Activated T-cell treated with anti-CD3 and anti-CD28 coated beads, Interleukin-2, amount 50 U/mL, for 24 hours (primary cell): ENCODE measurements around the gene ELOF1.
A peak's percentile ranks its signal among the peaks of the same experiment; 100 is the strongest.

ENCODE experiments used
- DNase-seq: peaks from one replicate; pipeline ENCODE4 v3.0.0-alpha.2; 2020
- H3K27ac Mint-ChIP-seq: 2 replicates; pipeline ENCODE4 v1.8.0; 2020; ENCODE audit warnings: mild to moderate bottlenecking, mixed read lengths
- H3K27me3 Mint-ChIP-seq: 2 replicates; pipeline ENCODE4 v1.8.0; 2020; ENCODE audit warnings: mixed read lengths
- H3K36me3 Mint-ChIP-seq: 2 replicates; pipeline ENCODE4 v1.8.0; 2020; ENCODE audit warnings: low read depth, mixed read lengths
- H3K4me1 Mint-ChIP-seq: 2 replicates; pipeline ENCODE4 v1.8.0; 2020; ENCODE audit warnings: low read depth, mixed read lengths
- H3K4me3 Mint-ChIP-seq: 2 replicates; pipeline ENCODE4 v1.8.0; 2020; ENCODE audit warnings: mild to moderate bottlenecking, moderate library complexity, mixed read lengths
- H3K9me3 Mint-ChIP-seq: 2 replicates; pipeline ENCODE4 v1.8.0; 2020; ENCODE audit warnings: mixed read lengths

Gene ELOF1

DNA sequence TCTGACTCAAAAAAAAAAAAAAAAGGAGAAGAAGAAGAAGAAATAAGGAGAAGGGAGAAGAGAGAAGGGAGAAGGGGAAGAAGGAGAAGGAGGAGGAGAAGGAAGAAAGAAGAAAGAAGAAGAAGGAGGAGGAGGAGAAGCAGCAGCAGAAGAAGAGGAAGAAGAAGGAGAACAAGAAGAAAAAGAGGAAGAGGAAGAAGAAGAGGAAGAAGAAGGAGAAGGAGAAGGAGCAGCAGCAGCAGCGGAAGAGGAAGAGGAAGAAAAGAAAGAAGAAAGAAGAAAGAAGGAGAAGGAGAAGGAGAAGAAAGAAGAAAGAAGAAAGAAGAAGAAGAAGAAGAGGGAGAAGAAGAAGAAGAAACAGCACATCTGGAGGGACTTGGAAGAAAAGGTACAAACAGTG lies 24.5 kb downstream of the ELOF1 start:
- H3K9me3 Mint-ChIP-seq = no peaks in the 10 kb centered on the region
- H3K4me1 Mint-ChIP-seq = peaks cover 35% of the 10 kb centered on the region
- no peak overlapping the region for H3K27ac Mint-ChIP-seq
- H3K36me3 Mint-ChIP-seq = no peaks in the 10 kb centered on the region
- H3K27me3 Mint-ChIP-seq = peaks cover 13% of the 10 kb centered on the region
- no peak for DNase-seq
- no peak overlapping the region for H3K4me3 Mint-ChIP-seq

- Mint-ChIP-seq H3K36me3 (peaks cover 13% of the 10 kb centered on the region), H3K9me3 (no peaks in the 10 kb centered on the region), H3K27me3 (no peaks in the 10 kb centered on the region), H3K4me3 (no peak overlapping the region), H3K27ac (no peak overlapping the region), H3K4me1 (peaks cover 45% of the 10 kb centered on the region)
- DNase-seq = peak; percentile 51
Measured at GRCh38 chr19:11530432-11530831, 28.6 kb downstream of the ELOF1 start.

- Mint-ChIP-seq H3K4me3 (peak within 1 kb of the TSS; percentile 91), H3K27me3 (no peaks in the 10 kb centered on the region), H3K4me1 (peaks cover 41% of the 10 kb centered on the region), H3K9me3 (no peaks in the 10 kb centered on the region), H3K36me3 (peaks cover 16% of the 10 kb centered on the region), H3K27ac (peak within 1 kb of the TSS; percentile 94)
- DNase-seq = peak; percentile 94
Measured at GRCh38 chr19:11528551-11529341, 30.3 kb downstream of the ELOF1 start, which contains the start of gene ECSIT. Gene ECSIT, minus strand, starts transcription at chr19:11529134. Its CDS starts 9,964 bp downstream, at chr19:11519170.

DNA sequence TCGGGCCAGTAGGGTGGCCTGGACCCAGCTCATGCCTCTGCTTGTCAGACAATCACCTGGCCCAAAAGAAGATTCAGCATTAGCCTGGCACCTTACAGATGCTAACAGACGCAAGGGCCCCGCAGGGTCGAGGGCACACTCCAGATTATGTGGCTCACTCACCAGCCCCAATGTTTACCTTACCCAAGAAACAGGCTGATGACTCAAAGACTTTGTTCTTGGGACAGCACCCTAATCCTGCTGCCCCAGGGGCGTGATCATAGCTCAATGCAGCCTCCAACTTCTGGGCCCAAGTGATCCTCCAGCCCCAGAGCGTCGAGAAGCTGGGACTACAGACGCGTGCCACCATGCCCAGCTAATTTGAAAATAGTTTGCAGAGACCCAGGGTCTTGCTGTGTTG lies 39.9 kb downstream of the ELOF1 start:
- no peak for DNase-seq
- H3K27ac Mint-ChIP-seq = no peak overlapping the region
- no peaks in the 10 kb centered on the region for H3K27me3 Mint-ChIP-seq
- peaks cover 7% of the 10 kb centered on the region for H3K4me1 Mint-ChIP-seq
- no peaks in the 10 kb centered on the region for H3K9me3 Mint-ChIP-seq
- no peak overlapping the region for H3K4me3 Mint-ChIP-seq
- peaks cover 59% of the 10 kb centered on the region for H3K36me3 Mint-ChIP-seq

GRCh38 chr19:11513946-11514345 lies 45.1 kb downstream of the ELOF1 start:
- Mint-ChIP-seq H3K27ac (no peak overlapping the region), H3K27me3 (no peaks in the 10 kb centered on the region), H3K9me3 (no peaks in the 10 kb centered on the region), H3K4me1 (no peaks in the 10 kb centered on the region), H3K36me3 (peaks cover 72% of the 10 kb centered on the region), H3K4me3 (no peak overlapping the region)
- DNase-seq = no peak

DNA sequence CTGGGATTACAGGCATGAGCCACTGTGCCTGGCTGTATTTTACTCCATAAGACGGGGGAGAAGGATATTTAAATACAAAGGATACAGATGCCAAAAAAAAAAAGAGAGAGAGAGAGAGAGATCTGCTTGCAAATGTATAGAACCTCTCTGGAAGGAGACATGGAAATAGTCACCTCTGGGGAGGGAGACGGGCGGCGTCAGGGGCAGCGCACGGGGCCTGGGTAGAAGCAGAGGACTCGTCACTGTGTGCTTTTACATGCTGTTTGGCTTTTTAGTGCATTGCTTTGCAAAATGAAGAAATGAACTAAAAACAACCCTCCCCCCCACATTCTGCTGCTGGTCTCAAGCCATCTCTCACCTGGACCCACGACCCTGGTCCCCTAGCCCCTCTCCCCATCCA lies 48.6 kb downstream of the ELOF1 start:
- H3K36me3 Mint-ChIP-seq = peaks cover 71% of the 10 kb centered on the region

DNA sequence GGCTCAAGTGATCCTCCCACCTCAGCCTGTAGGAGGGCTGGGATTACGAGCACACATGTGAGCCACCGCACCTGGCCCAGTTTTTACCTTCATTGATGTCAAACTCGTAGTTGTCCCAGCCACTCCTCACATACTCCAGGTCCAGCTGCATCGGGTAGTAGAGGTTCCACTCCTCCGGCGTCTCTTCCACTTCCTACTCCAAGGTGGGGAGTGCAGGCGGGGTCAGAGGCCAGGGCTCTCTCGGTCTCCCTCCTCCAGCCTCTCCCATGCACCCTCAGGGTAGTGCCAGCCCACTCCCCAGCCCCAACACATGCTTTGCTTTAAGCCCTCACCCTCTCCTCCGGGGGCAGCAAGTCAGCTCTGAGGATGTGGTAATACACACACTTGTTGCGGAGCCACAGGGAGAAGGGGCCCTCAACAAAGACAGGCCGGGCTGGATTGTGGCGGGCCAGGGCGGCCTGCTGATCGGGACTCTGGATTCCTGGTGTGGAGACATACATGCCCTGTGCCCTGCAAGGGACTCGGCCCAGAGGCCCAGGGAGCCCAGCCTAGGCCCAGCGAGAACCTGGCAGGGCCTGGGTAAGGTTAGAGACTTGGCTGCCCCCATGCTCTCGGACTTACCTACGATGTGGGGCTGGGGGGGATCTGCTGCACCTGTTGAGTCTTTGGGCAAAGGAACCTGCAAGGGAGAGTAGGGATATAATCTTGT lies 51.5 kb downstream of the ELOF1 start:
- Mint-ChIP-seq H3K9me3 (no peaks in the 10 kb centered on the region), H3K36me3 (peaks cover 60% of the 10 kb centered on the region), H3K27ac (peak overlapping the region; percentile 22), H3K27me3 (no peaks in the 10 kb centered on the region), H3K4me3 (peak overlapping the region; percentile 82), H3K4me1 (peaks cover 21% of the 10 kb centered on the region)
- DNase-seq = no peak

More for the DNA sequence above, 48.6 kb downstream of the ELOF1 start:
- DNase-seq = no peak
- Mint-ChIP-seq H3K4me1 (peaks cover 13% of the 10 kb centered on the region), H3K27ac (no peak overlapping the region), H3K4me3 (no peak overlapping the region), H3K9me3 (no peaks in the 10 kb centered on the region), H3K27me3 (no peaks in the 10 kb centered on the region)

GRCh38 chr19:11506967-11507366 lies 52.1 kb downstream of the ELOF1 start:
- H3K27ac Mint-ChIP-seq = peak overlapping the region; percentile 97
- no peak for DNase-seq
- H3K36me3 Mint-ChIP-seq = peaks cover 54% of the 10 kb centered on the region
- no peaks in the 10 kb centered on the region for H3K9me3 Mint-ChIP-seq
- H3K4me1 Mint-ChIP-seq = peaks cover 21% of the 10 kb centered on the region
- H3K27me3 Mint-ChIP-seq = no peaks in the 10 kb centered on the region
- peak overlapping the region; percentile 82 for H3K4me3 Mint-ChIP-seq

DNA sequence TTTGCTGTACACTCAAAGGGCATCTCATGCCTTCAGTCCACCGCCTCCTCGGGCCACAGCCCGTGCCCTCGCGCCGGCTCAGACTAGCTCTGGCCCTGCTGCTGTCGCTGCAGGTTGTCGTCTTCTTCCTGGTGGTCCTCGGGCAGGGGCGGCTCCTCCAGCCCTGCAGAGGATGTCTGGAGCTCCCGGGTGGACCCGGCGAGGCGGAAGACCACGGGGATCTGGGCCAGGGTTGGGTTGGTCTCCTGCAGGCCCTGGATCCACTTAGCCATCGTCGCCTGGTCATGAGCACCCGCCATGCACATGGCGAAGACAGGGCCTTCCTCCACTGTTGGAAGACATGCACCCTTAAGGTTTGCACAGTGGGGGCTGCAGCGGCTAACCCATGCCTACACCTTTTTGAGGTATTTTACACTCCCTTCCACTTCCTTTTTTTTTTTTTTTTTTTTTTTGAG lies 52.9 kb downstream of the ELOF1 start:
- peaks cover 21% of the 10 kb centered on the region for H3K4me1 Mint-ChIP-seq
- H3K27me3 Mint-ChIP-seq = no peaks in the 10 kb centered on the region
- H3K36me3 Mint-ChIP-seq = peaks cover 51% of the 10 kb centered on the region
- no peak for DNase-seq
- no peaks in the 10 kb centered on the region for H3K9me3 Mint-ChIP-seq
- H3K27ac Mint-ChIP-seq = peak overlapping the region; percentile 97
- peak overlapping the region; percentile 82 for H3K4me3 Mint-ChIP-seq

DNA sequence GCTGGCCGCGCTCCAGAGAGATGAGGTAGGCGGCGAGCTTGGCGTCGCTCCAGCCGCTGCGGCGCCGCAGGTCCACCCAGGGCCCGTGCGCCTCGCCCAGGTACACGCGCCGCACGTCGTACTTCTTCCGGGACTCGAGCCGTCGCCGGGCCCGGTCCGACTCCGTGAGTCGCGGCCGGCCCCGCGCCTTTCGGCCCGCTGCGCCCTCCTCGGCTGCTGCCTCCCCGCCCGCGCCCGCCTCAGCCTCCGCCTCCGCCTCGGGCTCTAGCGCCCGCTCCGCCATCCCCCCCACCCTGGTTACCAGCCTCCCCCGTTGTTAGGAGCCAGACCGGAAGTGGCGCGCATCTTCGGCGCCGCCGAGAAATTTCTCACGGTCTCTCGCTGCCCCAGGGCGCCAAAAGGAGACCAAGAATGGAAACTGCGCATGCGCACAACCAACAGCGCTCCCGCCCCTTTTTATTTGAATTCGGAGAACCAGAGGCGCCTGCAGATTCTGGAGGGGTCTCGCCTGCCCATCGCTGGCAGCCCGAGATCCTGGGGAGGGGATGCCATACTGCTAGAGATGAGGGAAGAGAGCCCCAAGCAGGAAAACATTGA lies 53.4 kb downstream of the ELOF1 start, which contains the start of gene ZNF653:
Gene ZNF653, minus strand, starts transcription at position 336 of the 597 bp plus-strand sequence. Its CDS starts 53 bp downstream, at position 283.
- H3K36me3 Mint-ChIP-seq = peaks cover 50% of the 10 kb centered on the region
- peaks cover 23% of the 10 kb centered on the region for H3K4me1 Mint-ChIP-seq
- H3K9me3 Mint-ChIP-seq = no peaks in the 10 kb centered on the region
- H3K27me3 Mint-ChIP-seq = no peaks in the 10 kb centered on the region
- H3K4me3 Mint-ChIP-seq = peak within 1 kb of the TSS; percentile 82
- peak within 1 kb of the TSS; percentile 97 for H3K27ac Mint-ChIP-seq
- peak; percentile 97 for DNase-seq

DNA sequence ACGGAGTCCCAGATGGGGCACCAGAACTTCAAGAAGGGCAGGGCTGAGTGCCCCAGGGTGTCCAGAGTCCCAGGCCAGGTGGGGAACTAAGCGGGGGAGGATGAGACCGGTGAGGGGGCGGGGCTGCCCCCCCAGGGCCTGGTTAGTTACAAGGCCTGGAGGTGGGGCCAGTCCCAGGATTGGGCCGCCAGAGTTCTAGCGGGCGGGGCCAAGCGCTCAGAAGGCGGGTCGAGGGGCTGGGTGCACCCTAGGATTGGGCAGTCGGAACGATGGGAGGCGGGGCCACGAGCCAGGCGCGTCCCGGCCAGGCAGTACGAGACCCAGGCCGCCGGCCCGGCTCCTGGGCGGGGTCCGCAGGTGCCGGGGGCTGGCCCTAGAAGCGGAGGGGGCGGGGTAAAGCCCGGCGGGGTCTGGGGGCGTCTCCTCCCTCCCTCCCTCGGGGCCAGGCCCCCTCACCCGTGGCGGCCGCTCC lies 54.0 kb downstream of the ELOF1 start:
- peak; percentile 98 for DNase-seq
- Mint-ChIP-seq H3K36me3 (peaks cover 45% of the 10 kb centered on the region), H3K27ac (peak overlapping the region; percentile 97), H3K9me3 (no peaks in the 10 kb centered on the region), H3K27me3 (no peaks in the 10 kb centered on the region), H3K4me3 (peak overlapping the region; percentile 82), H3K4me1 (peaks cover 23% of the 10 kb centered on the region)

DNA sequence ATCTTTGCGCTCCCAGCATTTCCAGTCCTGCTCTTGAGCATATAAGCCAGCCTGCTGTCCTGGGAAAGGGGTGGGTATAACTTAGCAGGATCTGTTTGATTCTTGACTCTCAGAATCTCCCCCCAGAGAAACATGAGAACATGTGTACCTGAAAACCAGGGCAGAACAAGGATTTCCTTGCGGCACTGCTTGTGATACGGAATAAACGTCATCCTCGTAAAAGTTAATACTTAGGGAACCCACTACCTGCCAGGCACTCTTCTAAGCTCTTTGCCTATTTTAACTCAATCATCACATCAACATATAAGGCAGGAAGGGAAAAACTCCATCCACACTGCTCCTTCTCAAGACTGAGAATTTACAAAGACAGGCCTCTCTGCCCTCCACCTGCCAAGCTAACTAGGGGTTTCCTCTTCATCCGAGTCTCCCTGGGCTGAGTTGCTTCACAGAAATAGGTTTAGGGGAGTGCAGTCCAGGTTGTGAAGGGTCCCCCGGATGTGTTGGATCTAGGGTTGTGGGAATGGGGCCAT lies 54.5 kb downstream of the ELOF1 start:
- Mint-ChIP-seq H3K9me3 (no peaks in the 10 kb centered on the region), H3K36me3 (peaks cover 46% of the 10 kb centered on the region), H3K4me3 (peak overlapping the region; percentile 82), H3K4me1 (peaks cover 23% of the 10 kb centered on the region), H3K27me3 (no peaks in the 10 kb centered on the region), H3K27ac (peak overlapping the region; percentile 97)
- DNase-seq = no peak
